Suprapubic skin (tissue), 3 donors: ENCODE measurements around the gene CPA2.
"Not testable (repeated sequence)": the region's sequence is repeated elsewhere in the genome, so short reads cannot be mapped to it uniquely, and the experiment has no call there.

ENCODE experiments used
- POLR2A ChIP-seq, 2 donors: fragments of 450-650 bp; IDR thresholded peaks; one replicate each; pipeline ENCODE4 v1.6.1; 2017; ENCODE audit warnings: antibody characterized with exemption in 2 of 2, mild to moderate bottlenecking in 2 of 2, moderate library complexity in 2 of 2
- TF ChIP-seq, protein P1 (sequence below), 2 donors: fragments of 200-600 bp in 1 of 2; fragments of 450-650 bp in 1 of 2; sonication (generic) in 1 of 2; IDR thresholded peaks; one replicate each; pipeline ENCODE4 v1.5.1; 2016 to 2019; ENCODE audit warnings: antibody characterized with exemption in 2 of 2, mild to moderate bottlenecking in 1 of 2, moderate library complexity in 1 of 2

DNA sequence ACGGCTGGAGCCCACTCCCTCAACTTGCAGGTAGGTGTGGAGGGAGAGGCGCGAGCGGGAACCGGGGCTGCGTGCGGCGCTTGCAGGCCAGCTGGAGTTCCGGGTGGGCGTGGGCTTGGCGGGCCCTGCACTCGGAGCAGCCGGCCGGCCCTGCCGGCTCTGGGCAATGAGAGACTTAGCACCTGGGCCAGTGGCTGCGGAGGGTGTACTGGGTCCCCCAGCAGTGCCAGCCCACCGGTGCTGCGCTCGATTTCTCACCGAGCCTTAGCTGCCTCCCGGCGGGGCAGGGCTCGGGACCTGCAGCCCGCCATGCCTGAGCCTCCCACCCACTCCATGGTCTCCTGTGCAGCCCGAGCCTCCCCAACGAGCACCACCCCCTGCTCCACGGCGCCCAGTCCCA, 36.7 kb upstream of the CPA2 start:
- not testable (repeated sequence) for TF ChIP-seq POLR2A (IDR thresholded peaks at IDR 0.05)
- TF ChIP-seq, protein P1, sequence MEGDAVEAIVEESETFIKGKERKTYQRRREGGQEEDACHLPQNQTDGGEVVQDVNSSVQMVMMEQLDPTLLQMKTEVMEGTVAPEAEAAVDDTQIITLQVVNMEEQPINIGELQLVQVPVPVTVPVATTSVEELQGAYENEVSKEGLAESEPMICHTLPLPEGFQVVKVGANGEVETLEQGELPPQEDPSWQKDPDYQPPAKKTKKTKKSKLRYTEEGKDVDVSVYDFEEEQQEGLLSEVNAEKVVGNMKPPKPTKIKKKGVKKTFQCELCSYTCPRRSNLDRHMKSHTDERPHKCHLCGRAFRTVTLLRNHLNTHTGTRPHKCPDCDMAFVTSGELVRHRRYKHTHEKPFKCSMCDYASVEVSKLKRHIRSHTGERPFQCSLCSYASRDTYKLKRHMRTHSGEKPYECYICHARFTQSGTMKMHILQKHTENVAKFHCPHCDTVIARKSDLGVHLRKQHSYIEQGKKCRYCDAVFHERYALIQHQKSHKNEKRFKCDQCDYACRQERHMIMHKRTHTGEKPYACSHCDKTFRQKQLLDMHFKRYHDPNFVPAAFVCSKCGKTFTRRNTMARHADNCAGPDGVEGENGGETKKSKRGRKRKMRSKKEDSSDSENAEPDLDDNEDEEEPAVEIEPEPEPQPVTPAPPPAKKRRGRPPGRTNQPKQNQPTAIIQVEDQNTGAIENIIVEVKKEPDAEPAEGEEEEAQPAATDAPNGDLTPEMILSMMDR (IDR thresholded peaks at IDR 0.05) = not testable (repeated sequence)
